Measurements from ENCODE around the gene UGGT2.

UGGT2 gene

DNA sequence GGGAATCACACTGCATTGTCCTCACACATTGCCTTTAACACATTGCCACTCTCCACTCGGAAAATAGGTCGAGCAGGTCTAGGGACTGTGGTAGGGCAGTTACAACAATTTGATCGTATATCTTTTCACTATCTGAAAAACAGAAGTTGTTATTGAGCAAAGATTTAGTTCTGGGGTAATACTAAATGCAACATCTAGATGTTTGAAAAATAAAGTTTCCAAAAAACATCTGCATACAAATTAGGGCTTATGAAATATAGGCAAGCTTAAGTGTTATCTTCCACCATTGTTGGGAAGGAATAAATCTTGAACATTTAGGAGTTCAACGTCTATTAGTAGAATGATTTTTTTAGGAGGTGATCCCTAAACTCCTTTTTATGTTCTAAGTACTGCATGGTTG, 35.9 kb upstream of the UGGT2 start:
- no peak overlapping the region for H3K23ac ChIP-seq (ENCODE audit: low read depth, low read length, poor library complexity)
- H3K9me3 ChIP-seq (replicated peaks in 1 of 2; ENCODE audit: control insufficient read depth in 2 of 2, insufficient read depth in 1 of 2, low read depth in 1 of 2, low read length in 2 of 2) = no peaks in the 10 kb centered on the region
- no peak overlapping the region for H3K4ac ChIP-seq (ENCODE audit: low read length)
- WGBS, 2 donors (ENCODE audit: extremely low coverage in 2 of 2, insufficient read length in 2 of 2, insufficient replicate concordance in 1 of 2) = no CpG with 5 or more reads among the region's 4 CpGs
- no peak overlapping the region for H3K9ac ChIP-seq (ENCODE audit: low read depth, low read length, poor library complexity)
- no peak for DNase-seq (ENCODE audit: low spot score)
- H2AFZ ChIP-seq (ENCODE audit: low read length) = no peak overlapping the region
- H3K14ac ChIP-seq (ENCODE audit: low read length) = no peak overlapping the region
- H3K79me1 ChIP-seq (ENCODE audit: low read depth, low read length) = no peaks in the 10 kb centered on the region
- no peaks in the 10 kb centered on the region for H3K36me3 ChIP-seq (replicated peaks in 1 of 2; ENCODE audit: control insufficient read depth in 2 of 2, insufficient read depth in 2 of 2, low read length in 2 of 2)
- no peak overlapping the region for H3K4me2 ChIP-seq (ENCODE audit: insufficient read depth, low read length, poor library complexity, severe bottlenecking)
- H2BK120ac ChIP-seq (ENCODE audit: low read depth, low read length) = no peak overlapping the region
- peaks cover 0 to 6% of the 10 kb centered on the region in 2 donors for H3K4me1 ChIP-seq (ENCODE audit: control insufficient read depth in 2 of 2, insufficient read depth in 1 of 2, low read depth in 1 of 2, low read length in 2 of 2)
- H4K91ac ChIP-seq (ENCODE audit: low read depth, low read length, poor library complexity) = no peak overlapping the region
- no peak overlapping the region for H3K4me3 ChIP-seq (ENCODE audit: low read length in 2 of 2)
- no peak overlapping the region for H2BK15ac ChIP-seq (ENCODE audit: low read length)
- H2BK5ac ChIP-seq (ENCODE audit: low read length) = no peak overlapping the region
- H2BK12ac ChIP-seq (ENCODE audit: low read length) = no peak overlapping the region
- H3K18ac ChIP-seq (ENCODE audit: low read length) = no peak overlapping the region
- H3K27ac ChIP-seq (replicated peaks; ENCODE audit: low read length) = no peak overlapping the region
- no peak overlapping the region for H4K8ac ChIP-seq (ENCODE audit: low read depth, low read length)
- H3K27me3 ChIP-seq (ENCODE audit: control insufficient read depth in 3 of 3, insufficient read depth in 3 of 3, low read depth in 1 of 3, low read length in 3 of 3) = peaks cover 5 to 83% (median 27%) of the 10 kb centered on the region in 3 experiments
- H2AK5ac ChIP-seq (ENCODE audit: low read depth, low read length) = no peak overlapping the region

DNA sequence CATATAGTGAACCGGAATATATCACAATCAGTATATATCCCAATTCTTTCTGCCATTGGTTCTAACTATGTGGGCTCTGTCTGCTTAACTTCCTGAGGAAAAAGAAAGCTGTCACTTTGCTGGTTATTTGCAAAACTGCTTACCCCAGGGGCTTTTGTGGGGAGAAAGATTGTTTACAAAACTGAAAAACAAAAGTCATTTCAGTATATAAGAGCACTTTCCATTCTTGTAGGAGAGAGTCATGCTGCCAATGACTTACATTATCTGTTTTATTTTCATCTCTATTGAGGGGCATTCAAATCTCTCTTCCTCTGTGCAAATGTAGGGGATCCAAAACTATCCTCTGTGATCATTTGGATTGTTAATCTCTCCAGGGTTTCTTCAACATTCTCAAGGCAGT, 33.5 kb upstream of the UGGT2 start:
- H4K91ac ChIP-seq (ENCODE audit: low read depth, low read length, poor library complexity) = no peak overlapping the region
- H3K9me3 ChIP-seq (replicated peaks in 1 of 2; ENCODE audit: control insufficient read depth in 2 of 2, insufficient read depth in 1 of 2, low read depth in 1 of 2, low read length in 2 of 2) = no peaks in the 10 kb centered on the region
- no peak overlapping the region for H3K4ac ChIP-seq (ENCODE audit: low read length)
- no peak for DNase-seq (ENCODE audit: low spot score)
- H2AK5ac ChIP-seq (ENCODE audit: low read depth, low read length) = no peak overlapping the region
- H3K36me3 ChIP-seq (replicated peaks in 1 of 2; ENCODE audit: control insufficient read depth in 2 of 2, insufficient read depth in 2 of 2, low read length in 2 of 2) = no peaks in the 10 kb centered on the region
- H3K27me3 ChIP-seq (ENCODE audit: control insufficient read depth in 3 of 3, insufficient read depth in 3 of 3, low read depth in 1 of 3, low read length in 3 of 3) = peaks cover 2 to 68% (median 19%) of the 10 kb centered on the region in 3 experiments
- H2BK12ac ChIP-seq (ENCODE audit: low read length) = no peak overlapping the region
- no peaks in the 10 kb centered on the region for H3K79me1 ChIP-seq (ENCODE audit: low read depth, low read length)
- H3K4me2 ChIP-seq (ENCODE audit: insufficient read depth, low read length, poor library complexity, severe bottlenecking) = no peak overlapping the region
- no peak overlapping the region for H3K9ac ChIP-seq (ENCODE audit: low read depth, low read length, poor library complexity)
- H2BK5ac ChIP-seq (ENCODE audit: low read length) = no peak overlapping the region
- H3K4me3 ChIP-seq (ENCODE audit: low read length in 2 of 2) = no peak overlapping the region
- no peak overlapping the region for H2BK15ac ChIP-seq (ENCODE audit: low read length)
- H3K14ac ChIP-seq (ENCODE audit: low read length) = no peak overlapping the region
- H3K4me1 ChIP-seq (ENCODE audit: control insufficient read depth in 2 of 2, insufficient read depth in 1 of 2, low read depth in 1 of 2, low read length in 2 of 2) = peaks cover 0 to 3% of the 10 kb centered on the region in 2 donors
- H3K23ac ChIP-seq (ENCODE audit: low read depth, low read length, poor library complexity) = no peak overlapping the region
- no peak overlapping the region for H2BK120ac ChIP-seq (ENCODE audit: low read depth, low read length)
- no peak overlapping the region for H3K18ac ChIP-seq (ENCODE audit: low read length)
- H2AFZ ChIP-seq (ENCODE audit: low read length) = no peak overlapping the region
- no peak overlapping the region for H3K27ac ChIP-seq (replicated peaks; ENCODE audit: low read length)
- H4K8ac ChIP-seq (ENCODE audit: low read depth, low read length) = no peak overlapping the region
- no CpG with 5 or more reads among the region's 1 CpG for WGBS, 2 donors (ENCODE audit: extremely low coverage in 2 of 2, insufficient read length in 2 of 2, insufficient replicate concordance in 1 of 2)

GRCh38 chr13:96082640-96083039, 29.4 kb upstream of the UGGT2 start:
- Histone ChIP-seq H2AK5ac (ENCODE audit: low read depth, low read length) (no peak overlapping the region), H4K91ac (ENCODE audit: low read depth, low read length, poor library complexity) (no peak overlapping the region), H3K36me3 (replicated peaks in 1 of 2; ENCODE audit: control insufficient read depth in 2 of 2, insufficient read depth in 2 of 2, low read length in 2 of 2) (no peaks in the 10 kb centered on the region), H3K4me1 (ENCODE audit: control insufficient read depth in 2 of 2, insufficient read depth in 1 of 2, low read depth in 1 of 2, low read length in 2 of 2) (peaks cover 0 to 2% of the 10 kb centered on the region in 2 donors), H3K4me2 (ENCODE audit: insufficient read depth, low read length, poor library complexity, severe bottlenecking) (no peak overlapping the region), H3K14ac (ENCODE audit: low read length) (no peak overlapping the region), H3K27me3 (ENCODE audit: control insufficient read depth in 3 of 3, insufficient read depth in 3 of 3, low read depth in 1 of 3, low read length in 3 of 3) (peaks cover 0 to 46% (median 0%) of the 10 kb centered on the region in 3 experiments), H2BK12ac (ENCODE audit: low read length) (no peak overlapping the region), H3K18ac (ENCODE audit: low read length) (no peak overlapping the region), H2BK15ac (ENCODE audit: low read length) (no peak overlapping the region), H3K4me3 (ENCODE audit: low read length in 2 of 2) (no peak overlapping the region), H3K23ac (ENCODE audit: low read depth, low read length, poor library complexity) (no peak overlapping the region), H3K4ac (ENCODE audit: low read length) (no peak overlapping the region), H3K9ac (ENCODE audit: low read depth, low read length, poor library complexity) (no peak overlapping the region), H3K79me1 (ENCODE audit: low read depth, low read length) (no peaks in the 10 kb centered on the region), H2BK120ac (ENCODE audit: low read depth, low read length) (no peak overlapping the region), H4K8ac (ENCODE audit: low read depth, low read length) (no peak overlapping the region), H3K27ac (replicated peaks; ENCODE audit: low read length) (no peak overlapping the region), H2BK5ac (ENCODE audit: low read length) (no peak overlapping the region), H3K9me3 (replicated peaks in 1 of 2; ENCODE audit: control insufficient read depth in 2 of 2, insufficient read depth in 1 of 2, low read depth in 1 of 2, low read length in 2 of 2) (no peaks in the 10 kb centered on the region), H2AFZ (ENCODE audit: low read length) (no peak overlapping the region)
- no peak for DNase-seq (ENCODE audit: low spot score)

GRCh38 chr13:96081888-96082287, 28.7 kb upstream of the UGGT2 start:
- Histone ChIP-seq H3K14ac (ENCODE audit: low read length) (no peak overlapping the region), H3K4ac (ENCODE audit: low read length) (no peak overlapping the region), H3K27me3 (ENCODE audit: control insufficient read depth in 3 of 3, insufficient read depth in 3 of 3, low read depth in 1 of 3, low read length in 3 of 3) (peaks cover 0 to 39% (median 0%) of the 10 kb centered on the region in 3 experiments), H3K27ac (replicated peaks; ENCODE audit: low read length) (no peak overlapping the region), H3K4me3 (ENCODE audit: low read length in 2 of 2) (no peak overlapping the region), H2BK15ac (ENCODE audit: low read length) (no peak overlapping the region), H3K9me3 (replicated peaks in 1 of 2; ENCODE audit: control insufficient read depth in 2 of 2, insufficient read depth in 1 of 2, low read depth in 1 of 2, low read length in 2 of 2) (no peaks in the 10 kb centered on the region), H3K9ac (ENCODE audit: low read depth, low read length, poor library complexity) (no peak overlapping the region), H4K8ac (ENCODE audit: low read depth, low read length) (no peak overlapping the region), H3K36me3 (replicated peaks in 1 of 2; ENCODE audit: control insufficient read depth in 2 of 2, insufficient read depth in 2 of 2, low read length in 2 of 2) (no peaks in the 10 kb centered on the region), H2BK12ac (ENCODE audit: low read length) (no peak overlapping the region), H3K4me1 (ENCODE audit: control insufficient read depth in 2 of 2, insufficient read depth in 1 of 2, low read depth in 1 of 2, low read length in 2 of 2) (peaks cover 0 to 2% of the 10 kb centered on the region in 2 donors), H4K91ac (ENCODE audit: low read depth, low read length, poor library complexity) (no peak overlapping the region), H3K79me1 (ENCODE audit: low read depth, low read length) (no peaks in the 10 kb centered on the region), H2AK5ac (ENCODE audit: low read depth, low read length) (no peak overlapping the region), H3K18ac (ENCODE audit: low read length) (no peak overlapping the region), H3K23ac (ENCODE audit: low read depth, low read length, poor library complexity) (no peak overlapping the region), H3K4me2 (ENCODE audit: insufficient read depth, low read length, poor library complexity, severe bottlenecking) (no peak overlapping the region), H2AFZ (ENCODE audit: low read length) (no peak overlapping the region), H2BK120ac (ENCODE audit: low read depth, low read length) (no peak overlapping the region), H2BK5ac (ENCODE audit: low read length) (no peak overlapping the region)
- no CpG with 5 or more reads among the region's 2 CpGs for WGBS, 2 donors (ENCODE audit: extremely low coverage in 2 of 2, insufficient read length in 2 of 2, insufficient replicate concordance in 1 of 2)
- no peak for DNase-seq (ENCODE audit: low spot score)

Data from neuronal stem cell (in vitro differentiated cells).